ENCODE measurements around the gene ZFYVE28. TPM values are rescaled to one million over a fixed set of nuclear protein-coding genes. Genes with fewer than 3 reads are reported as not detected.

Gene ZFYVE28
- total RNA-seq, 6 experiments from 2014 or later, result 2.5 to 9.6 (median 4.8) TPM

DNA sequence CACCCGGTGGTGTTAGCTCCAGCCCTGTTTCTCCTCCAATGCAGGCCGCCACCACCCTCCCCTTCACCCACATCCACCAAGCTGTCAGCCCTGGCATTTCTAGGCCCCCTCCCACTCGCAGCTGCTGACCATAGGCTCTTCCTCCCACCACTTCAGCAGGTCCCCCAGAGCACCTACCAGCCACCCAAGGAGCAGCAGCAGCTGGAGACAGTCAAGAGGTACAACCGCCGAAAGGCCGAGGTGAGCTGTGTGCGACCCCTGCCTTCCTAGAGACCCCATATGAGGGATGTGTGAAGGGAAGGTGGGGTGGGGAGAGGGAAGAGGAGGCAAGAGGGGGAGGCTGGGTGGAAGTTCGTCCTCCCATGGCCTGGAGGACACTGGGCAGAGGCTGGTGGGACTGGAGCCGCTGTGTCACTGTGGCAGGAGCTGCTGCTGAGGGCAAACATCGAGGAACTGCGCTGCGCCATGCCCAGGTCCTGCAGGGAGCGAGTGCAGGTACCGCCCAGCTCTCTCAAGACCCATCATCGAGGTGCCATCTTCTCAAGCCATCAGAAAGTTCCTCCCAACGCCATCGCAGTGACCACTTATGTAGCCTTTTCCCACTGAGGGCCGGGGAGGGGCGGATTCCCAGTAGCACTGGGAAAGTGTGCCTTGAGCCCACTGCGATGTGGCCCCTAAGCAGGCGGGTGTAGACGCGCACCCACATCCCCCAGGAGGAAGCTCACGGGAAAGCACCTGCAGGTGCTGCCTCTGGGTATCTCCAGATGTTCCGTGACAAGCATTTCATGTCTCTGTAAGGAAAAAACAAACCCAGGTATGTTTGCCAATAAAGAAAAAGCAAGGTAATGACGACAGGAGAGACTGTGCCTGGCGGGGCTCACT lies 31.3 kb upstream of the ZFYVE28 start:
- intact Hi-C loops (cut with DNase I), result loop anchor here (10.0 kb wide), 2 partner anchors 235 to 245 kb away; no protein-coding TSS in a partner anchor
- ATAC-seq (no peak), DNase-seq (peak in 1 of 3 donors; percentile 21)
- Histone ChIP-seq H3K4me1 (no peaks in the 10 kb centered on the region), H3K36me3 (no peaks in the 10 kb centered on the region), H3K4me3 (no peak overlapping the region), H3K27ac (no peak overlapping the region), H3K27me3 (no peaks in the 10 kb centered on the region), H3K9me3 (no peaks in the 10 kb centered on the region)
- 75% methylated on average over 9 of the region's 27 CpGs for WGBS (ENCODE audit: insufficient coverage, low coverage, low lambda C conversion rate, missing lambda C conversion rate)
- TF ChIP-seq POLR2A (IDR thresholded peaks at IDR 0.05), result no peak
- TF ChIP-seq, protein P1, sequence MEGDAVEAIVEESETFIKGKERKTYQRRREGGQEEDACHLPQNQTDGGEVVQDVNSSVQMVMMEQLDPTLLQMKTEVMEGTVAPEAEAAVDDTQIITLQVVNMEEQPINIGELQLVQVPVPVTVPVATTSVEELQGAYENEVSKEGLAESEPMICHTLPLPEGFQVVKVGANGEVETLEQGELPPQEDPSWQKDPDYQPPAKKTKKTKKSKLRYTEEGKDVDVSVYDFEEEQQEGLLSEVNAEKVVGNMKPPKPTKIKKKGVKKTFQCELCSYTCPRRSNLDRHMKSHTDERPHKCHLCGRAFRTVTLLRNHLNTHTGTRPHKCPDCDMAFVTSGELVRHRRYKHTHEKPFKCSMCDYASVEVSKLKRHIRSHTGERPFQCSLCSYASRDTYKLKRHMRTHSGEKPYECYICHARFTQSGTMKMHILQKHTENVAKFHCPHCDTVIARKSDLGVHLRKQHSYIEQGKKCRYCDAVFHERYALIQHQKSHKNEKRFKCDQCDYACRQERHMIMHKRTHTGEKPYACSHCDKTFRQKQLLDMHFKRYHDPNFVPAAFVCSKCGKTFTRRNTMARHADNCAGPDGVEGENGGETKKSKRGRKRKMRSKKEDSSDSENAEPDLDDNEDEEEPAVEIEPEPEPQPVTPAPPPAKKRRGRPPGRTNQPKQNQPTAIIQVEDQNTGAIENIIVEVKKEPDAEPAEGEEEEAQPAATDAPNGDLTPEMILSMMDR (IDR thresholded peaks at IDR 0.05), result no peak

DNA sequence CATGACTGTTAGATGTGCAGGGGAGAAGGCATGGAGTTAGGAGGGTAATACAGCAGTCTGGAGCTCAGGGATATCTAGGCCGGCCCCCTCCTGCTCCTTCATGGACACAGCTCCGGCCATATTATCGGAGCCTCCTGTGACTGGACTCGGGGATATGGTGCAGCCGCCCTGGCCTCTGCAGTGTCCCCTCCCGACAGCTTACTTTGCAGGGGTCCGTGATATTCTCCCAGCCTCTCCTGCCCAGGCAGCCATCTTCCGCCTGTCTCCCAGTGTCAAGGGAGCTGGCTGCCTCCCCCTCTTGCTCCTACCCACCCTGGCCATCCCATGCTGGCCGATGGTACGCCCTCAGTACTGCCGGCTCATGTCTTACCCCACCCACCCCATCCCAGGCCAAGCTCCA lies 30.6 kb upstream of the ZFYVE28 start:
- Histone ChIP-seq H3K27ac (no peak overlapping the region), H3K4me1 (no peaks in the 10 kb centered on the region), H3K27me3 (no peaks in the 10 kb centered on the region), H3K9me3 (no peaks in the 10 kb centered on the region), H3K4me3 (no peak overlapping the region), H3K36me3 (no peaks in the 10 kb centered on the region)
- 95% methylated on average over 4 of the region's 11 CpGs for WGBS (ENCODE audit: insufficient coverage, low coverage, low lambda C conversion rate, missing lambda C conversion rate)
- TF ChIP-seq, protein P1 (IDR thresholded peaks at IDR 0.05), result no peak
- no peak for TF ChIP-seq POLR2A (IDR thresholded peaks at IDR 0.05)
- DNase-seq, result no peak
- ATAC-seq, result no peak
- intact Hi-C loops (cut with DNase I), result loop anchor here (10.0 kb wide), 2 partner anchors 234 to 244 kb away; no protein-coding TSS in a partner anchor

DNA sequence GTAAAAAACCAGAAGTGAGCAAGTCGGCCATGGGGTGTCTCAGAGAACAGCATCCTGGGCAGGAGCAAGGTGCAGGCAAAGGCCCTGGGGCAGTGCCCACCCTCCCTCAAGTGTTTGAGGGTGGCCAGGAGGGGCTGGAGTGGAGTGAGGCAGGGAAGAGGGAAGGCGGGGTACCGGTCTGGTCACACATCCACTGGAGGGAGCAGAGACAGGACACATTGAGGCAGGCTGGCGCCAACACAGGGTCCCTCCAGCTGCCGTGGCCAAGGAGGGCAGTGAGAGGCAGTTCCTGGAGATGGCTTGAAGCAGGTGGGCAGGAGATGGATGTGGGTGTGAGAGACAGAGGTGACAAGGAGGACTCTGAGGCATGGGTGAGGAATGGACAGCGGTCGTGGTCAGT lies 30.1 kb upstream of the ZFYVE28 start:
- no peak for DNase-seq
- Histone ChIP-seq H3K27ac (no peak overlapping the region), H3K36me3 (no peaks in the 10 kb centered on the region), H3K27me3 (no peaks in the 10 kb centered on the region), H3K9me3 (no peaks in the 10 kb centered on the region), H3K4me3 (no peak overlapping the region), H3K4me1 (no peaks in the 10 kb centered on the region)
- intact Hi-C loops (cut with DNase I), result loop anchor here (10.0 kb wide), 2 partner anchors 234 to 244 kb away; no protein-coding TSS in a partner anchor
- 92% methylated on average over 6 of the region's 7 CpGs for WGBS (ENCODE audit: insufficient coverage, low coverage, low lambda C conversion rate, missing lambda C conversion rate)
- TF ChIP-seq, protein P1 (IDR thresholded peaks at IDR 0.05), result no peak
- TF ChIP-seq POLR2A (IDR thresholded peaks at IDR 0.05), result no peak
- ATAC-seq, result no peak

DNA sequence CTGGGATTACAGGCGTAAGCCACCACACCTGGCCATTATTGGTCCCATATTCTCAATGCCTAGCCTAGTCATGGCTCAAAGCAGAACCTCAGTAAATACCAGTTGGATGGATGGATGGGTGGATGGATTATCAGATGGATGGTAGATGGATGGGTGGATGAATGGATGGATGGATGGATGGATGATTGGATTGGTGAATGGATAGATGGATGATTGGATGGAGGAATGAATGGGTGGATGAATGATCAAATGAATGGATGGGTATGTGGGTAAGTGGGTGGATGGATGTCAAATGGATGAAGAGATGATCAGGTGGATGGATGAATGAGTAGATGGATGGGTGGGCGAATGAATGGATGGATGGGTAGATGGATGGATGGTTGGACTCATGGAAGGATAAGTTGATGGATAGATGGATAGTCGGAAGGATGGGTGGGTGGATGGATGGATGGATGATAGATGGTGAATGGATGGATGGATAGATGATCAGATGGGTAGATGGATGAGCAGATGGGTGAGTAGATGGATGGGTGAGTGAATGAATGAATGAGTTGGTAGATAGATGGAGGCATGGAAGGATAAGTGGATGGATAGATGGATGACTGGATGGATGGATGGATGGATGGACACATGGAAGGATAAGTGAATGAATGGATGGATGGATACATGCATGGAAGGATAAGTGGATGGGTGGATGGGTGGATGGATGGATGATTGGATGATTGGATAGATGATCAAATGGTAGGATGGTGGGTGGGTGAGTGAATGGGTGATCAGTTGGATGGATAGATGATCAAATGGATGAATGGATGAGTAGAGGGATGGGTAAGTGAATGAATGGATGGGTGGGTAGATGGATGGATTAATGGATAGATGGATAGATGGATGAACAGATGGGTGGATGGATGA lies 28.5 kb upstream of the ZFYVE28 start:
- Histone ChIP-seq H3K27ac (no peak overlapping the region), H3K4me3 (no peak overlapping the region), H3K4me1 (no peaks in the 10 kb centered on the region), H3K36me3 (no peaks in the 10 kb centered on the region), H3K27me3 (no peaks in the 10 kb centered on the region), H3K9me3 (no peaks in the 10 kb centered on the region)
- no peak for DNase-seq
- intact Hi-C loops (cut with DNase I), result loop anchor here (10.0 kb wide), 2 partner anchors 232 to 242 kb away; no protein-coding TSS in a partner anchor
- 68% methylated on average over 3 of the region's 3 CpGs for WGBS (ENCODE audit: insufficient coverage, low coverage, low lambda C conversion rate, missing lambda C conversion rate)
- TF ChIP-seq POLR2A (IDR thresholded peaks at IDR 0.05), result no peak
- TF ChIP-seq, protein P1 (IDR thresholded peaks at IDR 0.05), result no peak
- ATAC-seq, result no peak
